Motor neuron (in vitro differentiated cells): ENCODE results near the gene CATSPER3. TPM values are rescaled to one million over a fixed set of nuclear protein-coding genes. Genes with fewer than 3 reads are reported as not detected.
A peak's percentile ranks its signal among the peaks of the same experiment; 100 is the strongest.

Experiments
- ATAC-seq, 8 experiments: fragments of 200-7000 bp; cut with Tn5 transposase; replicated peaks in 6 of 8; 2 replicates each; pipeline ENCODE4 v1.8.0; 2021; ENCODE audit warnings: mild to moderate bottlenecking in 8 of 8, moderate library complexity in 8 of 8
- H3K27ac ChIP-seq, 2 donors: fragments of 250-450 bp; sonication (Bioruptor Pico); 2 replicates each; pipeline ENCODE4 v1.9.0; 2021; ENCODE audit warnings: antibody characterized with exemption in 2 of 2, mild to moderate bottlenecking in 2 of 2, moderate library complexity in 1 of 2
- H3K4me1 ChIP-seq, 2 donors: fragments of 250-450 bp; sonication (Bioruptor Pico); replicated peaks in 1 of 2; 2 replicates each; pipeline ENCODE4 v1.6.1; 2021; ENCODE audit warnings: antibody characterized with exemption in 2 of 2, mild to moderate bottlenecking in 2 of 2, moderate library complexity in 1 of 2
- H3K4me3 ChIP-seq, 5 donors: fragments of 250-450 bp; sonication (Bioruptor Pico); 2 replicates each; pipeline ENCODE4 v1.9.0; 2021; ENCODE audit warnings: antibody characterized with exemption in 5 of 5, mild to moderate bottlenecking in 5 of 5, moderate library complexity in 4 of 5
- WGBS, 10 experiments: fragments of 450-650 bp; shearing (Covaris generic); methylation state at CpG; one replicate each; pipeline ENCODE4 v1.0.0; 2022; 5-methylcytosine and 5-hydroxymethylcytosine counted together
- in situ Hi-C, 9 experiments: fragments of 400-800 bp; cut with MboI; loops; one replicate each; pipeline ENCODE4 v1.15.0; 2021; ENCODE audit warnings: low sequenced_read_pairs in 9 of 9, low pct_unique_long_range_greater_than_20kb in 2 of 9; ENCODE audit not compliant: unreplicated experiment in 9 of 9
- total RNA-seq, 8 experiments: library from RNA; unstranded; fragments of 300-600 nt; gene quantifications; 2 replicates each; pipeline versions ENCODE4 v1.2.3 to v1.2.4, GENCODE V29; 2022

Gene CATSPER3
- total RNA-seq, 8 experiments from 2014 or later, result 0.21 to 0.67 (median 0.32) TPM; not detected in 1

DNA sequence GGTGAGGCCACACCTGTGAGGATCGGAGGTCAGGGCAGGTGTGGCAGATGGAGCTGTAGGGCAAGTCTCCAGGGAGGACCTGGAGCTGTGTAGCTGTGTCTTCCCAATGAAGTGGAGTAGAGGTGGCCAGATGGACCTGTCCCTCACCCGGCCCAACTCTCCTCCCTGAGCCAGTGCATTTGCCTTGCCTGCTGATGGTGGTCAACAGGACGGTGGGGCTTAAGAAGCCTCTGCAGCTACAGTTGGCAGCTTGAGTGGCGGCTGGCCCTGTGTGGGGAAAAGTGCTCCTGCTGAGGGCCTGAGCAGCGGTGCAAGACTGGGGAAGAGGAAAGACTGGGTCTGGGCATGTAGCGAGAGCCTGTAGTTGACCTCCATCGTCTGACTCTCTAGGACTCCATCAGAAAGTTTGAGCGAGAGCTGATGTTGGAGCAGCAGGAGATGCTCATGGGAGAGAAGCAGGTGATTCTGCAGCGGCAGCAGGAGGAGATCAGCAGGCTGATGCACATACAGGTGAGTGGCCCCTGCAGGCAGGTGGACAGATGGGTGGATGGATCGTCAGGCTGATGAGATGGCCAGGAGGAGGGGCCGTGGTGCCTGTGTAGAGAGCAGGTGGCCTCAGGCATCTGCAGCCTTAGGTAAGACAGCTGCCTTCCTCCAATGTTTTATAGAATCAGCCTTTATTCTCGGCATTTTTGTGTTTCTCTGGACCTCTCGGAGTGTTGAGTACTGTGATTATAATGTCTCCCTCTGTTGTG lies 41.5 kb downstream of the CATSPER3 start:
- in situ Hi-C loops, result no loop called here
- H3K4me1 ChIP-seq, result no peaks in the 10 kb centered on the region
- no peak overlapping the region for H3K27ac ChIP-seq
- WGBS, 10 experiments, result 61 to 100% (median 76%) methylated on average over 1 to 7 of the region's 13 CpGs; no CpG with 5 or more reads in 4 of the 10 experiments
- H3K4me3 ChIP-seq, result no peak overlapping the region
- no peak for ATAC-seq

DNA sequence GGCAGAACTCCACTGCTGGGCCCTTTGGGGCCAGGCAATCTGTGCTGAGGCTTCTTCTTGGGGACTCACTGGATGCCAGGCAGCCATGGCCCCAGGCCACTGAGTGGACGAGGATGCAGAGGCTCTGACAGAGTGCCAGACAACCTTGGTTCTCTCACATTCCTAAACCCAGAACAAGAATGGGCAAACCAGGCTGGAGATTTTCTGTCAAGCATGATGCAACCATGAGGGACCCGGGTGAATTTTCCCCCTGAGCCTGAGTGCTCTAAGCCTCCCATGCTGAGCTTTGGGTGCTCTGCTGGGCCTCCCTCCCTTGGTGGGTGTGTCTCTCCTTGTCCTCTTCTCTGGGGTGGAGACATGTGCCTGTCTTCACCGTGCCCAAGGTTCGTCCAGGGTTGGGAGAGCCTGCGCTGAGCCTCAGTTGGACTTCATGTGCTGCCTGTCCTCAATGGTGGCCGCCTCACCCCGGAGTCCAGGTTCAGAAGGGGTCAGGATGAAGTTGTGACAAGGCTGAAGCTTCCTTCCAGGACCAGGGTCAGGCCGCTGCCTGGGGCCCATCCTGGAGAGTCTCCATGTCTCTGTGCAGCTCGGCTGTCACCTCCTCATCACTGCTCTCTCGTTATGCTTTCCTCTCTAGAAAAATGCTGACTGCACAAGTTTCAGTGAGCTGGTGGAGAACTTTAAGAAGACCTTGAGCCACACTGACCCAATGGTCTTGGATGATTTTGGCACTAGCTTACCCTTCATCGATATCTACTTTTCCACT lies 42.2 kb downstream of the CATSPER3 start:
- H3K4me3 ChIP-seq, result no peak overlapping the region
- WGBS, 10 experiments, result 61 to 100% (median 70%) methylated on average over 1 to 9 of the region's 11 CpGs; no CpG with 5 or more reads in 5 of the 10 experiments
- in situ Hi-C loops, result no loop called here
- no peak for ATAC-seq
- H3K4me1 ChIP-seq, result no peaks in the 10 kb centered on the region
- no peak overlapping the region for H3K27ac ChIP-seq

DNA sequence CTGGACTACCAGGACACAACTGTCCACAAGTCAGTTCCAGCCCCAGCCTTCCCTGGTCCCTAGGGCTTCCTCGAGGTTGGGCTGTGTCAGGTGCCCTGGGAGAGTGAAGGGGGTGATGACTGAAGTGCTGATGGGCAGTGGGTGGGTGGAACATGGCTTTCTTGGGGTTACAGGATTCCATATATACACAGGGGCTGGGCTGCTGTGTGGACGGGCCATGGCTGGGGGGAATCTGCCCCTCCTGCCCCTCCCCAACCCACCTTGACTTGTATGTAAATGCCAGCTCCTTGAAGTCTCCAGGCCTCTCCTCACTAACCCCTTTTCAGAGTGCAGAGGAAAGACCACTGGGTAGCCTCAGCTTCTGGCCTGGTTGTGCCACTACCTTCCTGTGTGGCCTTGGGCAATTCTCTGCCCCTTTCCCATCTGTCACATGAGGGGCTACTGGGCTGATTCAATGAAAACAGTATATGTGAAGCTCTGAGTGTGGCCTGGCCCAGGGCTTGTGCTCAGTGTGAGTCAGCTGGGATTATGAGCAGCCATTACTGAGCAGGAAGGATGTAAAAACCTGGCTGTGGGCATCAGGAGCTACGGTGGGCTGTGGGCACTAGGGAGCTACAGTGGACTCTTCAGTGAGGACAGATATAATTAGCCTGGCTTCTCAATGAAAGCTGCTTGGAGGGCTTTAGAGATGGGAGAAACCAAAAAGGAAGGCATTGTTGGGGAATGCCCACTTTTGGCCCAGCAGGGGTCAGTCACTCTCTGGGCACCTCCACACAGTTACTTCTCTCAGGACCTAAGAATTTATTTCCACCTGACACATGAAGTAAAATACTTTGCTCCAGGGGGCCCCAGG lies 43.0 kb downstream of the CATSPER3 start:
- in situ Hi-C loops, result no loop called here
- Histone ChIP-seq H3K4me3 (no peak overlapping the region), H3K27ac (no peak overlapping the region), H3K4me1 (no peaks in the 10 kb centered on the region)
- WGBS, 10 experiments, result 20 to 100% (median 61%) methylated on average over 1 to 2 of the region's 3 CpGs; no CpG with 5 or more reads in 6 of the 10 experiments
- ATAC-seq, result peak in 1 of 8 experiments; percentile 52

DNA sequence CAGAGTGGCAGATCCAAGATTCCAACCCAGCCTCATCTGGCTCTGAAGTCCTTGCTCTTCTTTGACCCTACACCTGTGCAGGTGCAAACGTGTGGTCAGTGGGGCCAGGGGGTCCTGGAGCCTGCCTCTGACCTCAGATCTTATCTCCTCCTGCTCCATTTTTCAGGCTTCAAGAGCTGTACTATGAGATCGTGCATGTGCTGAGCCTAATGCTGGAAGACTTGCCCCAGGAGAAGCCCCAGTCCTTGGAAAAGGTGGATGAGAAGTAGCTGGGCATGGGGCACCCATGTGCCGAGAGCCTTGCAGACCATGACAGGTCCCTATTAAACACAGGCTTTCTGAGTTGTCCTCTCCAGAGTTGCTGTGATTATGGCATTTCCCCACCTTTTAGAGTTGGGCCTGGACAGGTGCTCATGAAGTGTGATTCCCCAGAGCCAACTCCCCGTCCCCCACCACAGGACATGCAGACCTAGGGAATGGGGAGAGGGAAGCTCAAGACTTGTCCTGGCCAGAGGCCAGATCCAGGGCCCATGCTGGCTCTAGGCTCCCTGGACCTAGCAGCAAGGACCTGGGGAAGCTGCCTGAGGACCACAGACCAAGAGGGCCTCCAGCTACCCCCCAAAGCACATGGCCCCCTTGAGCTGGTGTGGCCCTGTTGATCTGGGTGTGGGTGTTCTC lies 43.8 kb downstream of the CATSPER3 start:
- Histone ChIP-seq H3K27ac (no peak overlapping the region), H3K4me3 (no peak overlapping the region), H3K4me1 (no peaks in the 10 kb centered on the region)
- in situ Hi-C loops, result no loop called here
- ATAC-seq, result no peak
- WGBS, 10 experiments, result 40 to 70% (median 64%) methylated on average over 1 to 4 of the region's 4 CpGs; no CpG with 5 or more reads in 5 of the 10 experiments

DNA sequence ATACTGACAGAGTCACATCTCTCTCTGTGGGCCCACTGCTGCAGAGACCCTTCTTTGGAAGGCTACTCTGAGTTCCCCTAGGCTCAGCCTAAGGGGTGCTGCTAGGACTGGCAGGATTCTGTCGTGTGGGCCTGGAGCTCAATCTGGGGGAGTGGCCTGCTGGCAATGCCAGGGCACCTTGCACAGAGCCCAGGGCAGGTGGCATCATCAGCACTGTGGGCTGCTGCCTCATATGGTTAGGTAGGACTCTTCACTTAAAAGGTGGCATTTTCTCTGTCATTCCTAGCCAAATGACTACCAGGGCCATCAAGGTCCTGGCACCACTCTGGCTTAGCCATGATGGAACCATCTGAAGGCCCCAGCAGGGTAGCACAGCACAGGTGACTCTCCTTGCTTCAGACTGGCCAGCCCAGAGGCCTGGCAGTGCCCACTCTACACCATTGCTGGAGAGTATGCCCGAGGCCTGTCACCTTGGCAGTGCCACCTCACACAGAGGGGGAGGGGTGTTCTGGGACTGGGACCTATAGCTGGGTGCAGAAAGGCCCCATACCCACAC lies 44.4 kb downstream of the CATSPER3 start:
- in situ Hi-C loops, result no loop called here
- Histone ChIP-seq H3K4me3 (no peak overlapping the region), H3K27ac (no peak overlapping the region), H3K4me1 (no peaks in the 10 kb centered on the region)
- no peak for ATAC-seq
- WGBS, 10 experiments, result 40 to 100% methylated on average over 1 of the region's 2 CpGs; no CpG with 5 or more reads in 8 of the 10 experiments

DNA sequence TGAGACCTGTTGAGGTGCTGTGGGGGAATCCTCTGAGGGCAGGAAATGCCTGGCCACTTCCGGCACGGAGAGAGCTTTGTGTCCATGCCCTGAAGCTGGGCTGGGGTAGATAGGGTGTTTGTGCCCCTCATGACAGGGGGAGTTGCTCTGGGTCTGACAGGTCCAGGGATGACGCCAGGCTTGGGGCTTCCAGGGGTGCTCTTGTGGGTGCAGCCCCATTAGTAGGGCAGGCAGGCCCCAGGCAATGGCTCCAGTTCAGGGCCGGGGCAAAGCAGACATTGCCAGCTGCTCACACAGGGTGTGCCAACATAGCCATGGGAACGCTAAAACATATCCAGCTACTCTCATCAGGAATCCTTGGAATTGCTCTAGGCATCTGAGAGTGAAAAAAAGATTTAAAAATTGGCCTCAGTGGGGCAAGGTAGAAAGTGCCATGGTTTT lies 45.3 kb downstream of the CATSPER3 start:
- in situ Hi-C loops, result no loop called here
- WGBS, 10 experiments, result 17 to 100% (median 84%) methylated on average over 1 to 4 of the region's 5 CpGs; no CpG with 5 or more reads in 7 of the 10 experiments
- Histone ChIP-seq H3K27ac (no peak overlapping the region), H3K4me1 (no peaks in the 10 kb centered on the region), H3K4me3 (no peak overlapping the region)
- no peak for ATAC-seq

DNA sequence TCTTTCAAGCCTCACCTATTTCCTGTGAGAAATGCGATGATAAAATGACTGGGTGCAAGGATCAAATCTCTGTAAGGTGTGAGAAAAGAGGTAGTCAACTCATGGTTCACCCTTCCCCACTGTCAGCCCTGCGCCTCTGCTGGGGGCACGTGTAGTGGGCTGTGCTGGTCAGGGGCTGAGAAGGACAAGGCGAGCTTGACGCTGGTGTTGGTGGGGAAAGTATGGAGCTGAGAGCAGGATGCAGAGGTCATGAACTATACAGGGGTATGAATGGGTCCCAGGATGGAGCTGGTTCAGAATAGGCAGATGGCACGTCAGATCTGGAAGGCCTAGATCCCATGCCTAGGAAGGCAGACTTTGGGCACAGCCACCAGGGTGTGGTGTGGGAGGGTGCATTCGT lies 45.7 kb downstream of the CATSPER3 start:
- no peak for ATAC-seq
- in situ Hi-C loops, result no loop called here
- Histone ChIP-seq H3K4me3 (no peak overlapping the region), H3K27ac (no peak overlapping the region), H3K4me1 (no peaks in the 10 kb centered on the region)
- WGBS, 10 experiments, result 63 to 100% (median 85%) methylated on average over 1 to 6 of the region's 7 CpGs; no CpG with 5 or more reads in 4 of the 10 experiments

DNA sequence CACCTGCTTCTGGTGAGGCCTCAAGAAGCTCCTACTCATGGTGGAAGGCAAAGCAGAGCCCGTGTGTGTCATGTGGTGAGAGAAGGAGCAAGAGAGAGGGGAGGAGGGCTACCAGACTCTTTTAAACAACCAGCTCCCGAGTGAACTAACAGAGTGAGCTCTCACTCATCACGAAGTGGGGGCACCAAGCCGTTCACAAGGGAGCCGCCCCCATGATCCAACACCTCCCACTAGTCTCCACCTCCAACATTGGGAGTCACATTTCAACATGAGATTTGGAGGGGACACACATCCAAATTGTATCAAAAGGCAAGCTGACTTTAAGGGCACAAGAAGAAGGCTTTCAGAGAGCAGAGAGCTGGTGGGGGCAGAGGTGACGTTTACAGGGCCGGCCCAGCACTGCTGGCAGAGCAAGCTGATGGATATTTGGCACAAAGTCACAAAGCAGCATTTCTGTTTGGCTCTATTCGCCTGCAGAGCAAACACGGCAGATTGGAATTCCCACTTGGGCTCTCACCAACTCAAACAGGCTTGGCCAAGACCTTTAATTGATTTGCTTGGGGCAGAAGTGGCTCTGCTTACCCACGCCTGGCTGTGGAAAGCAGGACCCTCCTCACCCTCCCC lies 46.4 kb downstream of the CATSPER3 start:
- H3K4me1 ChIP-seq, result no peaks in the 10 kb centered on the region
- 31 to 76% (median 64%) methylated on average over 1 to 7 of the region's 10 CpGs; no CpG with 5 or more reads in 3 of the 10 experiments for WGBS, 10 experiments
- peak in 1 of 8 experiments; percentile 43 for ATAC-seq
- no peak overlapping the region for H3K27ac ChIP-seq
- H3K4me3 ChIP-seq, result no peak overlapping the region
- in situ Hi-C loops, result no loop called here

DNA sequence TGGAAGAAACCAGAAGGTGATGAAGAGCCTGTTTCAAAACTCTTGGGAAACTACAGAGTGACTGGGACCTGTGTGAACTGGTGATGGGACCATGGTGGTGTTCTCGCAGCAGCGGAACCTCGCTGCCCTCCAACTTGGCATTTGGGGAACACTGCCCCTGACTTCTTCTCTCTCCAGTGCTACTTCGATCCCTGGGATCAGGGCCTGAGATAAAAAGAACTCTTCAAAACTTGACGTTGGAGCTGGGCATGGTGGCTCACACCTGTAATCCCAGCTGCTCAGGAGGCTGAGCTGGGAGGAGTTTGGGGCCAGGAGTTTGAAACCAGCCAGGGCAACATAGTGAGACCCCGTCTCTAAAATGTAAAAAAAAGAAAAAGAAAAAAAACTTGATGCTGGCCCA lies 48.2 kb downstream of the CATSPER3 start:
- Histone ChIP-seq H3K4me1 (no peaks in the 10 kb centered on the region), H3K4me3 (no peak overlapping the region), H3K27ac (no peak overlapping the region)
- in situ Hi-C loops, result no loop called here
- 17 to 88% (median 60%) methylated on average over 1 to 6 of the region's 6 CpGs; no CpG with 5 or more reads in 3 of the 10 experiments for WGBS, 10 experiments
- ATAC-seq, result no peak

DNA sequence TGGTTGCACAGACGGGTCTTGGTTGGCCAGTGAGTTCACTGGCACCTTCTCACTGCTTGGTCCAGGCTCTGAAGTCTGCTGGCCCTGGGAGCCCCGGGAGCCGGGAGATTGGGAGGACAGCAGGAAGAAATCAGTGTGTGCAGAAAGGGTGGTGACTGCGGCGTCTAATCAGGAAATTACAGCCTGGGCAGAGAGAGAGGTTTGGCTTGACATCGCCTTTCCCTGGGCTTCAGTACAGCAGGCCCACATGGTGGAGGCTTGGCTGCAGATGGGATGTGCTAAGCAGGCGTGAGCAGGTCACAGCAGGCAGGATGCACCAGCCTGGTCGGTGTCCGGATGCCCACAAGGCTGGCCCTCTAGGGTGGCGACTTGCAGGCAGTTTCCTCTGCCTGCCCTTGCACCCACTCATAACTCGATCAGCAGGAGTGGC lies 49.2 kb downstream of the CATSPER3 start:
- no peaks in the 10 kb centered on the region for H3K4me1 ChIP-seq
- in situ Hi-C loops, result no loop called here
- H3K27ac ChIP-seq, result no peak overlapping the region
- 0 to 90% (median 69%) methylated on average over 1 to 6 of the region's 11 CpGs for WGBS, 10 experiments
- no peak for ATAC-seq
- no peak overlapping the region for H3K4me3 ChIP-seq

DNA sequence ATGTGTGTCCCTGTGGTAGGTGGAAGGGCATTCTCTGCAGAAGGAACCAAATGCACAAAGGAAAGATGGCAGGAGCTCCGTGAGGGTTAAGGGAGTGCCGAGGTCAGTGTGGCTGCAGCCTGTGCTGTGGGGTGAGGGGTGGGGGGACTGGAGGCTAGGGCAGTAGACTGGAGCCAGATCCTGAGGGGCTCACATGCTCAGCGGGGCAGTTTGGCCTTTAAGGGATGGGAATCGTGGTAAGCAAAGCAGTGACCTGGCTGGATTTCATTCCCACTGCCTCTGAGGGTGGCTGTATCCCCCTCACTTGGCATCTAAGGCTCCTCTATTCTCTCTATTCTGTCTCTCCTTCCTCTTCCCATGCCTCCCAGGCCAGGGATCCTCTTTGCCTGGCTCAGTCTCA lies 50.8 kb downstream of the CATSPER3 start:
- in situ Hi-C loops, result no loop called here
- no peak for ATAC-seq
- no peak overlapping the region for H3K4me3 ChIP-seq
- 77 to 100% (median 91%) methylated on average over 1 to 4 of the region's 4 CpGs; no CpG with 5 or more reads in 6 of the 10 experiments for WGBS, 10 experiments
- no peak overlapping the region for H3K27ac ChIP-seq
- H3K4me1 ChIP-seq, result no peaks in the 10 kb centered on the region

DNA sequence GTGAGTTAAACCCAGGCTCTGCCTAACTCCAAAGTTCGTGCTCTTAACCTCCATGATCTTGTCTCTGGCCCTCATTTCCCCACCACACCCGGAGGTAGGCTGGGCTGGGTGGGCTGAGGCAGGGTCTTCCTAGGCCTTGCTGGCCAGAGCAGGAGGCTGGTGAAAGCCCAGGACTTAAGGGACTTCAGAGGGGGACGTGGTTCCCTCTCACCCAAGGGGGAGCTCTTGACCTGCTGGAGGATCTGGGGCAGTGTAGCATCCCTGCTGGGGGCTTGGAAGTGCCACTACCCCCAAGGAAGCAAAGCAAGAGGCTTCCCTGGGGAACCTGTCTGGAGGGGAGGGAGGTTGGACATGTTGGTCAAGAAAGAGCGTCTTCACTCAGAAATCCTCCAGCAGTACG lies 51.6 kb downstream of the CATSPER3 start:
- Histone ChIP-seq H3K4me3 (no peak overlapping the region), H3K27ac (no peak overlapping the region), H3K4me1 (no peaks in the 10 kb centered on the region)
- ATAC-seq, result no peak
- in situ Hi-C loops, result no loop called here
- 20 to 70% (median 51%) methylated on average over 1 to 2 of the region's 5 CpGs; no CpG with 5 or more reads in 6 of the 10 experiments for WGBS, 10 experiments
